Measurements from ENCODE around the gene GAPDHS. TPM values are rescaled to one million over a fixed set of nuclear protein-coding genes. Genes with fewer than 3 reads are reported as not detected.

GAPDHS gene
- total RNA-seq, 1 experiment from 2014 or later = not detected

DNA sequence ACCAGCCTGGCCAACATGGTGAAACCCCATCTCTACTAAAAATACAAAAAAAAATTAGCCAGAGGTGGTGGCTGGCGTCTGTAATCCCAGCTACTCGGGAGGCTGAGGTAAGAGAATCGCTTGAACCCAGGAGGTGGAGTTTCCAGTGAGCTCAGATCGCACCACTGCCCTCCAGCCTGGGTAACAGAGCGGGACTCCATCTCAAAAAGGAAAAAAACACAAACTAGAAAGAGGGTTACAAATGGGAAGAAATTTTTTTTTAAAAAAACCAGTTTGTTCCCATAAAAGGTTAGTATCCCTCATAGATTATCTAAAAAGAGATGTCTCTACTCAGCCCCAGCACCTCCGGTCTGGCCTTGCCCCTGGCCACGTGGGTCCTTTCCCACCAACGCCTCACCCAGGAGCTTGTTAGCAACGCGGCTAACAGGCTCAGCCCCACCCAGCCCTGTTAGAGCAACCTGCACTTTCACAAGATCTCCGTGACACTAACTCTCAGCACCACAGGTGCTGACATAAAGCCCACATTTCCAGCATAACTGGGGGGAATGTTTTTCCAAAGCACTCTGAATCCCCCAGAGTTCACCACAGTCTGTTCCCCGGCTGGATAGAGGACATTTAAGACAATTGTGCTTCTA is 24.1 kb upstream of the GAPDHS start:
- intact Hi-C loops (cut with micrococcal nuclease; ENCODE audit: unreplicated experiment) = no loop called here
- no peaks in the 10 kb centered on the region for H3K36me3 ChIP-seq (ENCODE audit: insufficient read depth, low read length, poor library complexity, severe bottlenecking)
- ChIA-PET CTCF (no interaction called here), POLR2A (ENCODE audit: low non-redundant PET) (no interaction called here)
- peaks cover 94% of the 10 kb centered on the region for H3K27me3 ChIP-seq (replicated peaks; ENCODE audit: insufficient read depth, low read depth, low read length, poor library complexity)
- no peak for DNase-seq (ENCODE audit: low spot score)
- TF ChIP-seq EZH2 (IDR thresholded peaks at IDR 0.05; ENCODE audit: borderline replicate concordance, low read depth, low read length, poor library complexity, severe bottlenecking) = no peak
- TF ChIP-seq, protein P1, sequence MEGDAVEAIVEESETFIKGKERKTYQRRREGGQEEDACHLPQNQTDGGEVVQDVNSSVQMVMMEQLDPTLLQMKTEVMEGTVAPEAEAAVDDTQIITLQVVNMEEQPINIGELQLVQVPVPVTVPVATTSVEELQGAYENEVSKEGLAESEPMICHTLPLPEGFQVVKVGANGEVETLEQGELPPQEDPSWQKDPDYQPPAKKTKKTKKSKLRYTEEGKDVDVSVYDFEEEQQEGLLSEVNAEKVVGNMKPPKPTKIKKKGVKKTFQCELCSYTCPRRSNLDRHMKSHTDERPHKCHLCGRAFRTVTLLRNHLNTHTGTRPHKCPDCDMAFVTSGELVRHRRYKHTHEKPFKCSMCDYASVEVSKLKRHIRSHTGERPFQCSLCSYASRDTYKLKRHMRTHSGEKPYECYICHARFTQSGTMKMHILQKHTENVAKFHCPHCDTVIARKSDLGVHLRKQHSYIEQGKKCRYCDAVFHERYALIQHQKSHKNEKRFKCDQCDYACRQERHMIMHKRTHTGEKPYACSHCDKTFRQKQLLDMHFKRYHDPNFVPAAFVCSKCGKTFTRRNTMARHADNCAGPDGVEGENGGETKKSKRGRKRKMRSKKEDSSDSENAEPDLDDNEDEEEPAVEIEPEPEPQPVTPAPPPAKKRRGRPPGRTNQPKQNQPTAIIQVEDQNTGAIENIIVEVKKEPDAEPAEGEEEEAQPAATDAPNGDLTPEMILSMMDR (conservative IDR thresholded peaks at IDR 0.05; ENCODE audit: low read depth, low read length) = no peak
- no peak overlapping the region for H3K27ac ChIP-seq (ENCODE audit: low read depth, low read length, poor library complexity, severe bottlenecking)
- no peaks in the 10 kb centered on the region for H3K4me1 ChIP-seq (ENCODE audit: insufficient read depth, low read length, poor library complexity, severe bottlenecking)
- no peak overlapping the region for H3K4me3 ChIP-seq (ENCODE audit: low read depth, low read length, poor library complexity, severe bottlenecking)
- BruUV-seq (replicated peaks) = no TSS peak
- H3K9me3 ChIP-seq (ENCODE audit: low read depth, low read length, poor library complexity, severe bottlenecking) = no peaks in the 10 kb centered on the region

DNA sequence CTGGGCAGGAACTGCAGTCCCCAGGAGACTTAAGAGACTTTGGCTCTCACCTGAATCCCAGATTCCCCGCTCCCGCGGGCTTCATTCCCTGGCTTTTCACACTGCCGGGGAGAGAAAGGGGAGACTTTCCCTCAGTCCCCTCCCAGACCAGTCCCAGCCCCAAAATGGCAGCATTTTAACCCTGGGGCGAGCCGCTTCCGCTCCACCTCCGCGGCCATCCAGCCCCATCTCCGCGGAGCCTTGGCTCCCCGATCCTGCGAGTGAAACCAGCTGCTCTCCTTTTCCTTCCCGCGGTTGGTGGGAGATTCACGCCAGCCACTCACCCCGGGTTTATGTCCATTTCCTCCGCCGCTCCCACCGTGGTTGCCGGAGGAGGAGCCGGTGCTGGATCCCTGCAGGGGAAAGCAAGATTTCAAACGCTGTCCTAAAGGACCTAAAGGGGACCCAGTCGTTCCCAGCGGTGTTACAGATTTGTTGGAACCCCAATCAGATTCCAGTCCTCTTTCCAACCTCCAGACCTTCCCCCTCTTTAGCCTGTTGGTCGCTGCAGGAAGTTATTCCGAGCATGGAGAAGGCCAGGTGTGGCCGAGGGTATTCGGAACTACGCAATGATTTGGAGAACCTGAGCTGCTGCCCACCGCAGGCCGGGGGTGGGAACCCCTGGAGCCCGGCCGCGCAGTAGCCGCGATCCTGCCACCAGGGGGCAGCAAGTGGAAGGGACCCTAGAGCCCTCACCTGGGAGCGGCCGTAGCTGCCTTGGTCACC is 23.2 kb upstream of the GAPDHS start:
- Histone ChIP-seq H3K9me3 (ENCODE audit: low read depth, low read length, poor library complexity, severe bottlenecking) (no peaks in the 10 kb centered on the region), H3K27me3 (replicated peaks; ENCODE audit: insufficient read depth, low read depth, low read length, poor library complexity) (peaks cover 93% of the 10 kb centered on the region), H3K36me3 (ENCODE audit: insufficient read depth, low read length, poor library complexity, severe bottlenecking) (no peaks in the 10 kb centered on the region), H3K27ac (ENCODE audit: low read depth, low read length, poor library complexity, severe bottlenecking) (no peak overlapping the region), H3K4me3 (ENCODE audit: low read depth, low read length, poor library complexity, severe bottlenecking) (peak overlapping the region; percentile 15), H3K4me1 (ENCODE audit: insufficient read depth, low read length, poor library complexity, severe bottlenecking) (no peaks in the 10 kb centered on the region)
- DNase-seq (ENCODE audit: low spot score) = peak; percentile 56
- intact Hi-C loops (cut with micrococcal nuclease; ENCODE audit: unreplicated experiment) = no loop called here
- peak; percentile 62 for TF ChIP-seq EZH2 (IDR thresholded peaks at IDR 0.05; ENCODE audit: borderline replicate concordance, low read depth, low read length, poor library complexity, severe bottlenecking)
- TF ChIP-seq, protein P1 (conservative IDR thresholded peaks at IDR 0.05; ENCODE audit: low read depth, low read length) = peak; percentile 96
- BruUV-seq (replicated peaks) = no TSS peak
- ChIA-PET POLR2A (ENCODE audit: low non-redundant PET) (no interaction called here), CTCF (interaction anchor here (0.6 to 1.0 kb wide), 3 partner anchors 29 to 152 kb away, joined by 3 read pairs; partner anchors contain the start of gene FFAR3)

DNA sequence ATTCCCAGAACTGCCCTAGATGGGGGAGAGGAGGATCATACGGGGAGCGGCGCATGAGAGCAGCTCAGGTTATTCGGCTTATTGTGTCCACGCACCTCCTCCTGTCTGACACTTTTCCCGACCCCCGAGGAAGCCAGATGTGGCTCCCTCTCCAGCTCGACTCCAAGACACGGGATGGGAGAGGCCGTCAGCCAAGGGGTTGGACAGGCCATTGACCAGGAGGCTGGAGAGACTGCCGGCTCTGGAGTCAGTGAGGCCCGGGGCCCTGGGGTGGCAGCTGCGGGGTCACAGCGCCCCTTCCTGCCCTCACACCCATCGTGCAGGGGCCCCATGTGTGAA is 22.7 kb upstream of the GAPDHS start:
- H3K9me3 ChIP-seq (ENCODE audit: low read depth, low read length, poor library complexity, severe bottlenecking) = no peaks in the 10 kb centered on the region
- POLR2A ChIA-PET (ENCODE audit: low non-redundant PET) = no interaction called here
- no peaks in the 10 kb centered on the region for H3K4me1 ChIP-seq (ENCODE audit: insufficient read depth, low read length, poor library complexity, severe bottlenecking)
- peaks cover 87% of the 10 kb centered on the region for H3K27me3 ChIP-seq (replicated peaks; ENCODE audit: insufficient read depth, low read depth, low read length, poor library complexity)
- H3K27ac ChIP-seq (ENCODE audit: low read depth, low read length, poor library complexity, severe bottlenecking) = no peak overlapping the region
- intact Hi-C loops (cut with micrococcal nuclease; ENCODE audit: unreplicated experiment) = no loop called here
- no peak overlapping the region for H3K4me3 ChIP-seq (ENCODE audit: low read depth, low read length, poor library complexity, severe bottlenecking)
- TF ChIP-seq, protein P1 (conservative IDR thresholded peaks at IDR 0.05; ENCODE audit: low read depth, low read length) = peak; percentile 5; the same call in 1 of the 2 replicates
- no peak for TF ChIP-seq EZH2 (IDR thresholded peaks at IDR 0.05; ENCODE audit: borderline replicate concordance, low read depth, low read length, poor library complexity, severe bottlenecking)
- CTCF ChIA-PET = interaction anchor here (0.6 to 1.0 kb wide), 3 partner anchors 30 to 153 kb away, joined by 3 read pairs; partner anchors contain the start of gene FFAR3
- no peaks in the 10 kb centered on the region for H3K36me3 ChIP-seq (ENCODE audit: insufficient read depth, low read length, poor library complexity, severe bottlenecking)
- no peak for DNase-seq (ENCODE audit: low spot score)
- no TSS peak for BruUV-seq (replicated peaks)

Data from A673 (cell line).